Neural cell (in vitro differentiated cells): ENCODE results near the gene DGKQ. TPM values are rescaled to one million over a fixed set of nuclear protein-coding genes. Genes with fewer than 3 reads are reported as not detected.

Experiments
- H2AFZ ChIP-seq: fragments of 200-600, 300-800 bp; sonication (generic), shearing (Covaris generic); 2 replicates; pipeline ENCODE4 v1.6.0; 2014; ENCODE audit warnings: low read depth, mild to moderate bottlenecking, antibody characterized with exemption, low read length, moderate library complexity
- H3F3A ChIP-seq: fragments of 200-600 bp; shearing (Covaris generic); 2 replicates; pipeline ENCODE4 v1.6.1; 2016; ENCODE audit warnings: mild to moderate bottlenecking, moderate library complexity, mixed read lengths, antibody characterized with exemption, low read length; ENCODE audit not compliant: insufficient read depth, poor library complexity, severe bottlenecking
- H3K27ac ChIP-seq: fragments of 200-600, 300-800 bp; sonication (generic), shearing (Covaris generic); 2 replicates; pipeline ENCODE4 v1.5.1; 2014; ENCODE audit warnings: mild to moderate bottlenecking, low read length, moderate library complexity
- H3K27me3 ChIP-seq: fragments of 300-800, 200-600 bp; sonication (generic), shearing (Covaris generic); 2 replicates; pipeline ENCODE4 v1.6.0; 2014; ENCODE audit warnings: mild to moderate bottlenecking, low read depth, low read length, moderate library complexity; ENCODE audit not compliant: insufficient read depth
- H3K36me3 ChIP-seq: fragments of 300-800, 200-600 bp; sonication (generic), shearing (Covaris generic); 2 replicates; pipeline ENCODE4 v1.5.1; 2014; ENCODE audit warnings: mild to moderate bottlenecking, antibody characterized with exemption, low read length, moderate library complexity; ENCODE audit not compliant: insufficient read depth
- H3K4me2 ChIP-seq: fragments of 300-800, 200-600 bp; sonication (generic), shearing (Covaris generic); 2 replicates; pipeline ENCODE4 v1.6.0; 2014; ENCODE audit warnings: mild to moderate bottlenecking, low read length
- H3K4me3 ChIP-seq: fragments of 300-800, 200-600 bp; sonication (generic), shearing (Covaris generic); 2 replicates; pipeline ENCODE4 v1.5.1; 2014; ENCODE audit warnings: mild to moderate bottlenecking, low read length, moderate library complexity
- H3K79me2 ChIP-seq: fragments of 200-600 bp; shearing (Covaris generic); replicated peaks from 2 replicates; pipeline ENCODE4 v1.6.0; 2014; ENCODE audit warnings: mild to moderate bottlenecking, low read length, moderate library complexity; ENCODE audit not compliant: insufficient read depth
- H3K9ac ChIP-seq: fragments of 300-800, 200-600 bp; sonication (generic), shearing (Covaris generic); 2 replicates; pipeline ENCODE4 v1.6.1; 2016; ENCODE audit warnings: mild to moderate bottlenecking, low read length, mixed read lengths
- H3K9me2 ChIP-seq: fragments of 200-600 bp; shearing (Covaris generic); 2 replicates; pipeline ENCODE4 v1.6.1; 2016; ENCODE audit warnings: mild to moderate bottlenecking, low read length, mixed read lengths; ENCODE audit not compliant: insufficient read depth
- H3K9me3 ChIP-seq: fragments of 200-600, 300-800 bp; sonication (generic), shearing (Covaris generic); 2 replicates; pipeline ENCODE4 v1.6.1; 2016; ENCODE audit warnings: mild to moderate bottlenecking, mixed run types, low read length, moderate library complexity, mixed read lengths
- H4K20me1 ChIP-seq: fragments of 200-600 bp; shearing (Covaris generic); 2 replicates; pipeline ENCODE4 v1.6.1; 2016; ENCODE audit warnings: mild to moderate bottlenecking, mixed run types; ENCODE audit not compliant: insufficient read depth
- EP300 ChIP-seq: fragments of 450-650 bp; conservative IDR thresholded peaks from 2 replicates; pipeline ENCODE4 v1.6.1; 2014; ENCODE audit warnings: antibody characterized with exemption, mild to moderate bottlenecking, moderate library complexity; ENCODE audit not compliant: poor library complexity, severe bottlenecking
- EZH2 ChIP-seq: fragments of 200-600, 300-800 bp; shearing (Covaris generic), sonication (generic); IDR thresholded peaks from 2 replicates; pipeline ENCODE4 v1.6.1; 2014; ENCODE audit warnings: antibody characterized with exemption, low read length, borderline replicate concordance, mild to moderate bottlenecking; ENCODE audit not compliant: insufficient read depth, poor library complexity, severe bottlenecking
- MXI1 ChIP-seq: fragments of 450-650 bp; conservative IDR thresholded peaks from 2 replicates; pipeline ENCODE4 v1.6.1; 2014; ENCODE audit warnings: antibody characterized with exemption, mild to moderate bottlenecking; ENCODE audit not compliant: poor library complexity, severe bottlenecking
- POLR2AphosphoS5 ChIP-seq: IDR thresholded peaks from 2 replicates; pipeline ENCODE4 v1.6.1; 2012
- RAD21 ChIP-seq: fragments of 450-650 bp; conservative IDR thresholded peaks from 2 replicates; pipeline ENCODE4 v1.6.1; 2014; ENCODE audit warnings: antibody characterized with exemption, mild to moderate bottlenecking, moderate library complexity
- SMC3 ChIP-seq: fragments of 450-650 bp; conservative IDR thresholded peaks from 2 replicates; pipeline ENCODE4 v1.6.1; 2014; ENCODE audit warnings: antibody characterized with exemption, mild to moderate bottlenecking, moderate library complexity; ENCODE audit not compliant: poor library complexity
- TAF1 ChIP-seq: IDR thresholded peaks from 2 replicates; pipeline ENCODE4 v1.6.1; 2012; ENCODE audit warnings: low read depth
- polyA plus RNA-seq: library from polyadenylated mRNA; depleted of rRNA; stranded (reverse); fragments of >200 nt; gene quantifications from 2 replicates; pipeline ENCODE4 v1.2.3, GENCODE V29; 2014
- TF ChIP-seq, protein P1 (sequence below): IDR thresholded peaks from 2 replicates; pipeline ENCODE4 v1.6.1; 2012; ENCODE audit warnings: borderline replicate concordance
- TF ChIP-seq, protein P2 (sequence below): fragments of 450-650 bp; IDR thresholded peaks from 2 replicates; pipeline ENCODE4 v1.5.1; 2014; ENCODE audit warnings: antibody characterized with exemption, mild to moderate bottlenecking, moderate library complexity; ENCODE audit not compliant: poor library complexity, severe bottlenecking

The DGKQ gene
- polyA plus RNA-seq, 1 donor from 2014 or later: 32.4 TPM

DNA sequence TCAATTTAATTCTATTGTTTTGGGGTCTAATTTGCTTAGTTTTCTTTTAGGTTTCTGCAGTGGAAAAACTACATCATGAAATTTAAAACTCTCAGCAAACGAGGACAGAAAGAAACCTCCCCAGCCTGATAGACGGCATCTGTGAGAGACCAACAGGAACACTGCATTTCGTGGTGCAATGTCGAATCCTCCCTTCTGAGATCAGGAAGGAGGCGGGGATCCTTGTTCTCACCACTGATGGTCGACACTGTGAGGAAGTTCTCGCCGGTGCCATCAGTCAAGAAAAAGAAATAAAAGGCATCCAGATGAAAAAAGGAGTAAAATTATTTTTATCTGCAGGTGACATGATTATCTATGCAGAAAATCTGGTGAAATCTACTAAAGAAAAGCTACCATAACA is 57.8 kb downstream of the DGKQ start:
- H3K79me2 ChIP-seq: peaks cover 16% of the 10 kb centered on the region
- no peak overlapping the region for H3K9ac ChIP-seq
- no peak overlapping the region for H3K27ac ChIP-seq
- H3K9me3 ChIP-seq: no peaks in the 10 kb centered on the region
- no peak for TF ChIP-seq MXI1
- TF ChIP-seq, protein P1, sequence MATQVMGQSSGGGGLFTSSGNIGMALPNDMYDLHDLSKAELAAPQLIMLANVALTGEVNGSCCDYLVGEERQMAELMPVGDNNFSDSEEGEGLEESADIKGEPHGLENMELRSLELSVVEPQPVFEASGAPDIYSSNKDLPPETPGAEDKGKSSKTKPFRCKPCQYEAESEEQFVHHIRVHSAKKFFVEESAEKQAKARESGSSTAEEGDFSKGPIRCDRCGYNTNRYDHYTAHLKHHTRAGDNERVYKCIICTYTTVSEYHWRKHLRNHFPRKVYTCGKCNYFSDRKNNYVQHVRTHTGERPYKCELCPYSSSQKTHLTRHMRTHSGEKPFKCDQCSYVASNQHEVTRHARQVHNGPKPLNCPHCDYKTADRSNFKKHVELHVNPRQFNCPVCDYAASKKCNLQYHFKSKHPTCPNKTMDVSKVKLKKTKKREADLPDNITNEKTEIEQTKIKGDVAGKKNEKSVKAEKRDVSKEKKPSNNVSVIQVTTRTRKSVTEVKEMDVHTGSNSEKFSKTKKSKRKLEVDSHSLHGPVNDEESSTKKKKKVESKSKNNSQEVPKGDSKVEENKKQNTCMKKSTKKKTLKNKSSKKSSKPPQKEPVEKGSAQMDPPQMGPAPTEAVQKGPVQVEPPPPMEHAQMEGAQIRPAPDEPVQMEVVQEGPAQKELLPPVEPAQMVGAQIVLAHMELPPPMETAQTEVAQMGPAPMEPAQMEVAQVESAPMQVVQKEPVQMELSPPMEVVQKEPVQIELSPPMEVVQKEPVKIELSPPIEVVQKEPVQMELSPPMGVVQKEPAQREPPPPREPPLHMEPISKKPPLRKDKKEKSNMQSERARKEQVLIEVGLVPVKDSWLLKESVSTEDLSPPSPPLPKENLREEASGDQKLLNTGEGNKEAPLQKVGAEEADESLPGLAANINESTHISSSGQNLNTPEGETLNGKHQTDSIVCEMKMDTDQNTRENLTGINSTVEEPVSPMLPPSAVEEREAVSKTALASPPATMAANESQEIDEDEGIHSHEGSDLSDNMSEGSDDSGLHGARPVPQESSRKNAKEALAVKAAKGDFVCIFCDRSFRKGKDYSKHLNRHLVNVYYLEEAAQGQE: no peak
- TF ChIP-seq RAD21: no peak
- TF ChIP-seq EP300: no peak
- no peak for TF ChIP-seq TAF1
- TF ChIP-seq SMC3: no peak
- TF ChIP-seq POLR2AphosphoS5: no peak
- TF ChIP-seq, protein P2, sequence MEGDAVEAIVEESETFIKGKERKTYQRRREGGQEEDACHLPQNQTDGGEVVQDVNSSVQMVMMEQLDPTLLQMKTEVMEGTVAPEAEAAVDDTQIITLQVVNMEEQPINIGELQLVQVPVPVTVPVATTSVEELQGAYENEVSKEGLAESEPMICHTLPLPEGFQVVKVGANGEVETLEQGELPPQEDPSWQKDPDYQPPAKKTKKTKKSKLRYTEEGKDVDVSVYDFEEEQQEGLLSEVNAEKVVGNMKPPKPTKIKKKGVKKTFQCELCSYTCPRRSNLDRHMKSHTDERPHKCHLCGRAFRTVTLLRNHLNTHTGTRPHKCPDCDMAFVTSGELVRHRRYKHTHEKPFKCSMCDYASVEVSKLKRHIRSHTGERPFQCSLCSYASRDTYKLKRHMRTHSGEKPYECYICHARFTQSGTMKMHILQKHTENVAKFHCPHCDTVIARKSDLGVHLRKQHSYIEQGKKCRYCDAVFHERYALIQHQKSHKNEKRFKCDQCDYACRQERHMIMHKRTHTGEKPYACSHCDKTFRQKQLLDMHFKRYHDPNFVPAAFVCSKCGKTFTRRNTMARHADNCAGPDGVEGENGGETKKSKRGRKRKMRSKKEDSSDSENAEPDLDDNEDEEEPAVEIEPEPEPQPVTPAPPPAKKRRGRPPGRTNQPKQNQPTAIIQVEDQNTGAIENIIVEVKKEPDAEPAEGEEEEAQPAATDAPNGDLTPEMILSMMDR: no peak
- no peak for TF ChIP-seq EZH2
- H4K20me1 ChIP-seq: no peaks in the 10 kb centered on the region
- no peak overlapping the region for H2AFZ ChIP-seq
- no peaks in the 10 kb centered on the region for H3K9me2 ChIP-seq
- H3K36me3 ChIP-seq: no peaks in the 10 kb centered on the region
- no peak overlapping the region for H3K4me2 ChIP-seq
- no peaks in the 10 kb centered on the region for H3F3A ChIP-seq
- H3K4me3 ChIP-seq: no peak overlapping the region
- no peaks in the 10 kb centered on the region for H3K27me3 ChIP-seq

DNA sequence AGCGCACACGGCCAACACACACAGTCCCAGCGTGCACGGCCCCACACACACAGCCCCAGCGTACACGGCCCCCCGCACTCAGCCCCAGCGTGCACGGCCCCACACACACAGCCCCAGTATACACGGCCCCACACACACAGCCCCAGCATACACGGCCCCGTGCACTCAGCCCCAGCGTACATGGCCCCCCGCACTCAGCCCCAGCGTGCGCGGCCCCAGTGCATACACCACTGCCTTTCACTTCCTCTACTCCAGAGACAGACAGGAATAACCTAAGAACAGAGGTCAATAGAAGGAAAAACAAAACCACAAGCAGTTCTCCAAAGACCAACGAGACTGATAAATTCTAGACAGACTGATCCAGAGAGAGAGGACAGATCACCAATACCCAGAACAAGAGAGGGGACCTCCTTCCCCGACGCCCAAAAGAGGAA is 58.3 kb downstream of the DGKQ start:
- H3K27ac ChIP-seq: no peak overlapping the region
- H3K9ac ChIP-seq: no peak overlapping the region
- H3K4me3 ChIP-seq: no peak overlapping the region
- H3K9me2 ChIP-seq: no peaks in the 10 kb centered on the region
- no peak overlapping the region for H3K4me2 ChIP-seq
- no peaks in the 10 kb centered on the region for H3F3A ChIP-seq
- no peaks in the 10 kb centered on the region for H4K20me1 ChIP-seq
- TF ChIP-seq MXI1 (no peak), POLR2AphosphoS5 (no peak), EP300 (no peak), SMC3 (no peak), RAD21 (no peak), TAF1 (no peak), EZH2 (no peak)
- TF ChIP-seq, protein P1: no peak
- TF ChIP-seq, protein P2: no peak
- no peaks in the 10 kb centered on the region for H3K27me3 ChIP-seq
- H3K36me3 ChIP-seq: no peaks in the 10 kb centered on the region
- peaks cover 16% of the 10 kb centered on the region for H3K79me2 ChIP-seq
- H3K9me3 ChIP-seq: no peaks in the 10 kb centered on the region
- H2AFZ ChIP-seq: no peak overlapping the region
